Keratinocyte (primary cell): ENCODE results near the gene FXYD6. TPM values are rescaled to one million over a fixed set of nuclear protein-coding genes. Genes with fewer than 3 reads are reported as not detected.
A peak's percentile ranks its signal among the peaks of the same experiment; 100 is the strongest.

Experiments
- DNase-seq: peaks from one replicate; pipeline ENCODE4 v3.0.0-alpha.2; 2011; ENCODE audit warnings: low read depth, missing footprints, low spot score
- FAIRE-seq: peaks from 2 replicates; lab custom pipeline; 2011; peaks lifted over from hg19 to GRCh38; lab: Jason Lieb, UNC
- H2AFZ ChIP-seq: 2 replicates; pipeline ENCODE4 v1.6.0; 2012; ENCODE audit warnings: low read length, control low read depth, inconsistent platforms; ENCODE audit not compliant: control insufficient read depth
- H3K27ac ChIP-seq: 2 replicates; pipeline ENCODE4 v1.5.1; 2011; ENCODE audit warnings: low read length; ENCODE audit not compliant: control insufficient read depth, insufficient read depth
- H3K27me3 ChIP-seq: 3 replicates; pipeline ENCODE4 v1.6.0; 2011; ENCODE audit warnings: low read length; ENCODE audit not compliant: control insufficient read depth, insufficient read depth; ENCODE audit errors: extremely low read depth
- H3K36me3 ChIP-seq, 2 experiments: 2 replicates in 1 of 2; 3 replicates in 1 of 2; pipeline ENCODE4 v1.5.1; 2011; ENCODE audit warnings: low read length in 2 of 2, mild to moderate bottlenecking in 1 of 2; ENCODE audit not compliant: control insufficient read depth in 2 of 2, insufficient read depth in 2 of 2; ENCODE audit errors: extremely low read depth in 1 of 2
- H3K4me1 ChIP-seq: 3 replicates; pipeline ENCODE4 v1.5.1; 2011; ENCODE audit warnings: low read length; ENCODE audit not compliant: control insufficient read depth, insufficient read depth; ENCODE audit errors: extremely low read depth
- H3K4me2 ChIP-seq: 3 replicates; pipeline ENCODE4 v1.6.0; 2011; ENCODE audit warnings: low read depth, low read length; ENCODE audit not compliant: control insufficient read depth, insufficient read depth; ENCODE audit errors: extremely low read depth
- H3K4me3 ChIP-seq, 3 experiments: fragments of 200-600 bp in 1 of 3; sonication (generic) in 1 of 3; 2 replicates in 2 of 3; 3 replicates in 1 of 3; pipeline ENCODE4 v1.5.1; 2011 to 2016; ENCODE audit warnings: low read length in 3 of 3, mild to moderate bottlenecking in 3 of 3, control low read depth in 2 of 3, inconsistent platforms in 1 of 3, low read depth in 1 of 3, mixed read lengths in 1 of 3, mixed run types in 1 of 3, moderate library complexity in 1 of 3; ENCODE audit not compliant: control insufficient read depth in 2 of 3, insufficient read depth in 2 of 3; ENCODE audit errors: extremely low read depth in 1 of 3
- H3K79me2 ChIP-seq: 2 replicates; pipeline ENCODE4 v1.6.0; 2012; ENCODE audit warnings: low read length; ENCODE audit not compliant: control insufficient read depth, insufficient read depth
- H3K9ac ChIP-seq: 3 replicates; pipeline ENCODE4 v1.6.0; 2011; ENCODE audit warnings: low read length; ENCODE audit not compliant: control insufficient read depth, insufficient read depth; ENCODE audit errors: extremely low read depth
- H3K9me1 ChIP-seq: 3 replicates; pipeline ENCODE4 v1.6.0; 2011; ENCODE audit warnings: low read length; ENCODE audit not compliant: control insufficient read depth, insufficient read depth; ENCODE audit errors: extremely low read depth
- H3K9me3 ChIP-seq: 2 replicates; pipeline ENCODE4 v1.5.1; 2012; ENCODE audit warnings: low read depth, low read length; ENCODE audit not compliant: control insufficient read depth
- H4K20me1 ChIP-seq: 3 replicates; pipeline ENCODE4 v1.6.0; 2011; ENCODE audit warnings: low read length; ENCODE audit not compliant: control insufficient read depth, insufficient read depth; ENCODE audit errors: extremely low read depth
- CTCF ChIP-seq, 3 experiments: IDR thresholded peaks in 1 of 3; conservative IDR thresholded peaks in 1 of 3; optimal IDR thresholded peaks in 1 of 3; 2 replicates in 2 of 3; 3 replicates in 1 of 3; pipeline versions ENCODE3 to v1.5.1; 2011; ENCODE audit warnings: low read length in 3 of 3, mild to moderate bottlenecking in 3 of 3, moderate library complexity in 2 of 3, control low read depth in 1 of 3, inconsistent platforms in 1 of 3; ENCODE audit not compliant: insufficient read depth in 2 of 3; ENCODE audit errors: extremely low read depth in 1 of 3
- EZH2 ChIP-seq: IDR thresholded peaks from one replicate; pipeline ENCODE4 v1.6.1; 2012; ENCODE audit warnings: inconsistent platforms, mild to moderate bottlenecking, low read length, moderate library complexity
- dilution Hi-C: fragments of 300-500 bp; cut with MboI; formaldehyde crosslinking; loops from one replicate; pipeline ENCODE4 v1.7.0; 2020; ENCODE audit warnings: low sequenced_read_pairs; ENCODE audit not compliant: extremely low pct_ligation_motif_present
- polyA plus RNA-seq, 5 experiments: library from polyadenylated mRNA; depleted of rRNA in 3 of 5; stranded (reverse) in 3 of 5; stranded (forward) in 1 of 5; unstranded in 1 of 5; fragments of >200 nt; gene quantifications; 1 replicate in 1 of 5; 2 replicates in 3 of 5; 3 replicates in 1 of 5; pipeline versions ENCODE4 v1.2.1 to v1.2.3, GENCODE V29; 2011 to 2012; ENCODE audit warnings: missing spikeins in 2 of 5, low read depth in 1 of 5, low replicate concordance in 1 of 5

The FXYD6 gene
- polyA plus RNA-seq, 1 donor (not counting 4 experiments of a cell fraction or from before 2014, with no cell fraction given) = not detected

- Histone ChIP-seq H3K9me3 (no peaks in the 10 kb centered on the region), H3K4me2 (no peak overlapping the region), H4K20me1 (no peaks in the 10 kb centered on the region), H3K27me3 (peaks cover 6% of the 10 kb centered on the region), H3K4me3 (no peak overlapping the region), H3K27ac (no peak overlapping the region), H3K9me1 (no peaks in the 10 kb centered on the region), H2AFZ (no peak overlapping the region), H3K79me2 (no peaks in the 10 kb centered on the region), H3K9ac (no peak overlapping the region), H3K36me3 (no peaks in the 10 kb centered on the region), H3K4me1 (peaks cover 22% of the 10 kb centered on the region)
- dilution Hi-C loops = loop anchor here (25.0 kb wide), 1 partner anchor 387 kb away; no protein-coding TSS in a partner anchor
- FAIRE-seq = no peak
- TF ChIP-seq CTCF (optimal IDR thresholded peaks at IDR 0.05 in 1 of 3, IDR thresholded peaks at IDR 0.05 in 1 of 3, conservative IDR thresholded peaks at IDR 0.05 in 1 of 3; ENCODE audit: extremely low read depth in 1 of 3, insufficient read depth in 2 of 3, low read length in 3 of 3) = no peak
- TF ChIP-seq EZH2 = no peak
- DNase-seq = no peak
Measured at GRCh38 chr11:117823946-117824420, 52.5 kb downstream of the FXYD6 start.

GRCh38 chr11:117823294-117823945, 53.0 kb downstream of the FXYD6 start:
- Histone ChIP-seq H3K4me1 (peaks cover 20% of the 10 kb centered on the region), H3K9ac (no peak overlapping the region), H3K4me3 (no peak overlapping the region), H3K27me3 (peaks cover 6% of the 10 kb centered on the region), H3K4me2 (no peak overlapping the region), H3K79me2 (no peaks in the 10 kb centered on the region), H4K20me1 (no peaks in the 10 kb centered on the region), H3K9me3 (no peaks in the 10 kb centered on the region), H3K9me1 (no peaks in the 10 kb centered on the region), H3K36me3 (no peaks in the 10 kb centered on the region), H3K27ac (no peak overlapping the region), H2AFZ (no peak overlapping the region)
- dilution Hi-C loops = loop anchor here (25.0 kb wide), 1 partner anchor 386 kb away; no protein-coding TSS in a partner anchor
- TF ChIP-seq CTCF (optimal IDR thresholded peaks at IDR 0.05 in 1 of 3, IDR thresholded peaks at IDR 0.05 in 1 of 3, conservative IDR thresholded peaks at IDR 0.05 in 1 of 3; ENCODE audit: extremely low read depth in 1 of 3, insufficient read depth in 2 of 3, low read length in 3 of 3) (peak in 2 of 3 experiments; percentile 31), EZH2 (no peak)
- FAIRE-seq (no peak), DNase-seq (no peak)
